Tibial nerve (tissue), 4 donors: ENCODE measurements around the gene NUP107. TPM values are rescaled to one million over a fixed set of nuclear protein-coding genes. Genes with fewer than 3 reads are reported as not detected.

Experiments
- DNase-seq, 2 donors: peaks; one replicate each; pipeline ENCODE4 v3.0.0-alpha.2; 2019; ENCODE audit warnings: low spot score in 2 of 2
- H3K27ac ChIP-seq, 4 donors: fragments of 200-600 bp; sonication (generic) in 3 of 4; one replicate each; pipeline ENCODE4 v1.5.1; 2017 to 2019; ENCODE audit warnings: mild to moderate bottlenecking in 1 of 4
- H3K27me3 ChIP-seq, 2 donors: fragments of 200-600 bp; sonication (generic) in 1 of 2; one replicate each; pipeline versions ENCODE4 v1.5.1 to v1.6.0; 2017 to 2019
- H3K36me3 ChIP-seq, 3 donors: fragments of 200-600 bp; sonication (generic); one replicate each; pipeline ENCODE4 v1.5.1; 2018 to 2019
- H3K4me1 ChIP-seq, 4 donors: fragments of 200-600 bp; sonication (generic) in 3 of 4; one replicate each; pipeline ENCODE4 v1.5.1; 2017 to 2019
- H3K4me3 ChIP-seq, 4 donors: fragments of 200-600 bp; sonication (generic) in 3 of 4; one replicate each; pipeline ENCODE4 v1.5.1; 2017 to 2019; ENCODE audit warnings: mild to moderate bottlenecking in 1 of 4, moderate library complexity in 1 of 4
- H3K9me3 ChIP-seq, 4 donors: fragments of 200-600 bp; sonication (generic) in 3 of 4; one replicate each; pipeline ENCODE4 v1.5.1; 2017 to 2019
- EP300 ChIP-seq, 2 donors: sonication (generic); formaldehyde crosslinking; IDR thresholded peaks; one replicate each; pipeline ENCODE4 v1.6.1; 2017; ENCODE audit warnings: antibody characterized with exemption in 2 of 2, mild to moderate bottlenecking in 1 of 2
- POLR2A ChIP-seq, 2 donors: fragments of 450-650 bp; IDR thresholded peaks; one replicate each; pipeline ENCODE4 v1.6.1; 2017; ENCODE audit warnings: antibody characterized with exemption in 2 of 2, mild to moderate bottlenecking in 2 of 2, moderate library complexity in 2 of 2
- WGBS, 2 donors: methylation state at CpG; one replicate each; pipeline ENCODE4 v1.1.5; 2018; 5-methylcytosine and 5-hydroxymethylcytosine counted together
- total RNA-seq, 4 donors: library from RNA; depleted of rRNA; stranded (reverse); fragments of >200 nt; gene quantifications; one replicate each; pipeline ENCODE4 v1.1.0, GENCODE V29; 2016
- TF ChIP-seq, protein P1 (sequence below), 5 experiments: fragments of 200-600 bp in 3 of 5; fragments of 450-650 bp in 2 of 5; sonication (generic) in 3 of 5; IDR thresholded peaks; one replicate each; pipeline ENCODE4 v1.5.1; 2016 to 2019; ENCODE audit warnings: antibody characterized with exemption in 5 of 5, mild to moderate bottlenecking in 3 of 5, moderate library complexity in 2 of 5

The NUP107 gene
- total RNA-seq, 4 donors from 2014 or later, result 30.3 to 38.0 (median 31.6) TPM

DNA sequence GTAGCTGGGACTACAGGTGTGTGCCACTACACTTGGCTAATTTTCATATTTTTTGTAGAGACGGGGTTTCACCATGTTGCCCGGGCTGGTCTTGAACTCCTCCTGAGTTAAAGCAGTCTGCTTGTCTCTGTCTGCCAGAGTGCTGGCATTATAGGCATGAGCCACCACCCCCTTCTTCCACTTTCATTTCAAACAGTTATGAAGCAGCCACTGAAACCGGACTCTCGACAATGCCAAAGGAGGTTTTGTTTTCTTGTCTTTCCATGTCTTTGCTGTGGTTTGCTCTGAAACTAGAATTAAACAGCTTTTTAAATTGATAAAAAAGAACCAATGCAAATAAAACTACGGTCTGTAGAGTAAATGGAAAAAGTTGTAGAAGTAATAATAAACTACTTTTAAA, 45.6 kb upstream of the NUP107 start:
- peak overlapping the region in 2 of 4 donors; percentile 27 to 58 for H3K27ac ChIP-seq
- H3K36me3 ChIP-seq, result peaks cover 0 to 4% (median 0%) of the 10 kb centered on the region in 3 donors
- no peaks in the 10 kb centered on the region for H3K9me3 ChIP-seq
- TF ChIP-seq, protein P1, sequence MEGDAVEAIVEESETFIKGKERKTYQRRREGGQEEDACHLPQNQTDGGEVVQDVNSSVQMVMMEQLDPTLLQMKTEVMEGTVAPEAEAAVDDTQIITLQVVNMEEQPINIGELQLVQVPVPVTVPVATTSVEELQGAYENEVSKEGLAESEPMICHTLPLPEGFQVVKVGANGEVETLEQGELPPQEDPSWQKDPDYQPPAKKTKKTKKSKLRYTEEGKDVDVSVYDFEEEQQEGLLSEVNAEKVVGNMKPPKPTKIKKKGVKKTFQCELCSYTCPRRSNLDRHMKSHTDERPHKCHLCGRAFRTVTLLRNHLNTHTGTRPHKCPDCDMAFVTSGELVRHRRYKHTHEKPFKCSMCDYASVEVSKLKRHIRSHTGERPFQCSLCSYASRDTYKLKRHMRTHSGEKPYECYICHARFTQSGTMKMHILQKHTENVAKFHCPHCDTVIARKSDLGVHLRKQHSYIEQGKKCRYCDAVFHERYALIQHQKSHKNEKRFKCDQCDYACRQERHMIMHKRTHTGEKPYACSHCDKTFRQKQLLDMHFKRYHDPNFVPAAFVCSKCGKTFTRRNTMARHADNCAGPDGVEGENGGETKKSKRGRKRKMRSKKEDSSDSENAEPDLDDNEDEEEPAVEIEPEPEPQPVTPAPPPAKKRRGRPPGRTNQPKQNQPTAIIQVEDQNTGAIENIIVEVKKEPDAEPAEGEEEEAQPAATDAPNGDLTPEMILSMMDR (IDR thresholded peaks at IDR 0.05), result no peak
- no peak for TF ChIP-seq EP300 (IDR thresholded peaks at IDR 0.05)
- no peak for TF ChIP-seq POLR2A (IDR thresholded peaks at IDR 0.05)
- H3K27me3 ChIP-seq, result no peaks in the 10 kb centered on the region
- H3K4me1 ChIP-seq, result peaks cover 0 to 55% (median 13%) of the 10 kb centered on the region in 4 donors
- H3K4me3 ChIP-seq, result no peak overlapping the region
- WGBS, 2 donors, result 18 to 38% methylated on average over 5 of the region's 5 CpGs
- no peak for DNase-seq

DNA sequence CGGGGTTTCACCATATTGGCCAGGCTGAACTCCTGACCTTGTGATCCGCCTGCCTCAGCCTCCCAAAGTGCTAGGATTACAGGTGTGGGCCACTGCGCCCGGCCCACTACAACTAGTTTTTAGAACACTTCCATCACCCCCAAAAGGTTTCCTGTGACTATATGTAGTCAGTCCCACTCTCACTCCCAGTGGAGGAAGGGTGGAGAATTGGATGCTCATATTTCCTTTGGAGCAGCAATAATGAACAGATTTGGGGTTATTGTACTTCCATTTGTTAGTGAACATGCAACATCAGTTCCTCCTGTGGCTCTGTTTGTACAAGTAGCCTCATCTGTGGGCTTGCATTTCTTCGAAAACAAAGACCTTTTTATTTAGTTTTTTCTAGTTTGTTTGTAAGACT, 40.3 kb upstream of the NUP107 start:
- no peak for DNase-seq
- peaks cover 0 to 38% (median 3%) of the 10 kb centered on the region in 4 donors for H3K4me1 ChIP-seq
- TF ChIP-seq POLR2A (IDR thresholded peaks at IDR 0.05) (no peak), EP300 (IDR thresholded peaks at IDR 0.05) (no peak)
- TF ChIP-seq, protein P1 (IDR thresholded peaks at IDR 0.05), result no peak
- 82% methylated on average over 5 of the region's 5 CpGs for WGBS, 2 donors
- no peaks in the 10 kb centered on the region for H3K27me3 ChIP-seq
- no peak overlapping the region for H3K4me3 ChIP-seq
- no peaks in the 10 kb centered on the region for H3K9me3 ChIP-seq
- H3K27ac ChIP-seq, result peak overlapping the region in 1 of 4 donors; percentile 5
- peaks cover 0 to 29% (median 3%) of the 10 kb centered on the region in 3 donors for H3K36me3 ChIP-seq

DNA sequence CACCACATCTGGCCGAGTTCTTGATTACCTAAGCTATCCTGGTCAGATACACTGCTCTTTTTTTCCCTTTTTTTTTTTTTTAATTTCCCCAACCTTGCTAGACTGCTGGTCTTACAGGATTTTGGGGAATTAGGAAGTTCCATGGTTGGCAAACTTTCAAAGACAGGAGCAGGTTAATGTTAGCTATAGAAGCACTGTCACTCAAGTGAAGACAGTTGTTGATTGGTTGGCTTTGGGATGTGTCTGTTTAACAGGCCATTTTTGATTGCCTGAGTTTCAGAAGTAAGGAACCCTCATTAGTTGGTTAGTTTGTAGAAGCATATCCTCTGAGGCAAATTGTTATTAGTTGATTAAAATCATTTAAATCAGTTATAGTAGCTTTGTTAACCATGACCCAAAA, 39.3 kb upstream of the NUP107 start:
- H3K9me3 ChIP-seq, result no peaks in the 10 kb centered on the region
- 84 to 85% methylated on average over 1 of the region's 1 CpG for WGBS, 2 donors
- H3K36me3 ChIP-seq, result peaks cover 0 to 37% (median 12%) of the 10 kb centered on the region in 3 donors
- no peaks in the 10 kb centered on the region for H3K27me3 ChIP-seq
- peaks cover 0 to 34% (median 0%) of the 10 kb centered on the region in 4 donors for H3K4me1 ChIP-seq
- H3K27ac ChIP-seq, result no peak overlapping the region
- H3K4me3 ChIP-seq, result no peak overlapping the region
- TF ChIP-seq EP300 (IDR thresholded peaks at IDR 0.05) (no peak), POLR2A (IDR thresholded peaks at IDR 0.05) (no peak)
- TF ChIP-seq, protein P1 (IDR thresholded peaks at IDR 0.05), result no peak
- no peak for DNase-seq

DNA sequence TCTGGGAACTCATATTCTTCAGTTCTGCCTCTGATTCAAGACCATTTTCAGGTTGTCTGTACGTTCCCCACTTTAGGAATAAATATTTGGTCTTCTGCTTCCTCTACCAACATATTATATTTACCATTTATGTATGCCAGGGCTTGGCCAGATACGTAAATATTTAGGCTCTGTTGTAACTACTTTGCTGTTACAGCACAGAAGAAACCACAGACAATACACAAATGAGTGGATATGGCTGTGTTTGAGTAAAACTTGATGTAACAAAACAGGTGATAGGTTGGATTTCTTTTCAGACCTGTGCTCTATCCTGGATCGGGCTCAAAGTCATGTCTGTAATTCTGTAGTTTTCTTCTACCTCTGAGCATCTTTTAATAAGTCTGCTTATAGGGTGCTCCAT, 38.6 kb upstream of the NUP107 start:
- 78 to 84% methylated on average over 3 of the region's 3 CpGs for WGBS, 2 donors
- Histone ChIP-seq H3K27me3 (no peaks in the 10 kb centered on the region), H3K36me3 (peaks cover 0 to 39% (median 13%) of the 10 kb centered on the region in 3 donors), H3K9me3 (no peaks in the 10 kb centered on the region), H3K4me3 (no peak overlapping the region), H3K4me1 (peaks cover 0 to 30% (median 0%) of the 10 kb centered on the region in 4 donors), H3K27ac (no peak overlapping the region)
- TF ChIP-seq POLR2A (IDR thresholded peaks at IDR 0.05) (no peak), EP300 (IDR thresholded peaks at IDR 0.05) (no peak)
- TF ChIP-seq, protein P1 (IDR thresholded peaks at IDR 0.05), result no peak
- no peak for DNase-seq

DNA sequence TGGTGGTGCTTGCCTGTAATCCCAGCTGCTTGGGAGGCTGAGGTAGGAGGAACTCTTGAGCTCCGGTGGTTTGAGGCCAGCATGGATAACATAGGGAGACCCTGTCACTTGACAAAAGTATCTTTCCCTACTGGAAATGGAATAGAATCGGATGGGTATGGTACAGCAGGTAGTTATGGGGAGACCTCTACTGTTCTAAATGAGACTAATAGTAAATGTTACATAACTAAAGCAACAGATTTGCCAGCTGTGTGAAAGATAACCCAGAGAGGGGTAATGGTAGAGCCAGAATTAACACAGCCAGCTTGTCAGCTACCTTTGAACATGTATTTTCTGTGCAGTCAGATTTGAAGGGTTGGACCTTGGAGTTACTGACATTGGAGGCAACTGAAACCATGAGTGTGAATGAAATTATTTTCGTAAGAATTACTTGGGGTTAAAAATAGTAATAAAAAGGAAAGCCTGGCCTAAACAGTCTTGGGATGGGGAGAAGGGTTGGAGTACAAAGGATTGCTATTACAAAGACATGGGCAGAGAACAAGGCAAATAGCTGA, 21.7 kb upstream of the NUP107 start:
- Histone ChIP-seq H3K27me3 (no peaks in the 10 kb centered on the region), H3K4me1 (peaks cover 0 to 3% (median 0%) of the 10 kb centered on the region in 4 donors), H3K4me3 (no peak overlapping the region), H3K27ac (no peak overlapping the region), H3K36me3 (peaks cover 0 to 26% (median 0%) of the 10 kb centered on the region in 3 donors), H3K9me3 (no peaks in the 10 kb centered on the region)
- TF ChIP-seq, protein P1 (IDR thresholded peaks at IDR 0.05), result peak in 1 of 5 experiments; percentile 12
- no peak for TF ChIP-seq EP300 (IDR thresholded peaks at IDR 0.05)
- no peak for DNase-seq
- WGBS, 2 donors, result 75 to 77% methylated on average over 3 of the region's 3 CpGs
